Measurements from ENCODE around the gene PSMA7.
A peak's percentile ranks its signal among the peaks of the same experiment; 100 is the strongest.

Gene PSMA7

GRCh38 chr20:62087227-62087626, 56.0 kb downstream of the PSMA7 start:
- peak; percentile 56 for DNase-seq (ENCODE audit: low spot score)
